ENCODE data around the gene ADAMTSL1.

Gene ADAMTSL1

DNA sequence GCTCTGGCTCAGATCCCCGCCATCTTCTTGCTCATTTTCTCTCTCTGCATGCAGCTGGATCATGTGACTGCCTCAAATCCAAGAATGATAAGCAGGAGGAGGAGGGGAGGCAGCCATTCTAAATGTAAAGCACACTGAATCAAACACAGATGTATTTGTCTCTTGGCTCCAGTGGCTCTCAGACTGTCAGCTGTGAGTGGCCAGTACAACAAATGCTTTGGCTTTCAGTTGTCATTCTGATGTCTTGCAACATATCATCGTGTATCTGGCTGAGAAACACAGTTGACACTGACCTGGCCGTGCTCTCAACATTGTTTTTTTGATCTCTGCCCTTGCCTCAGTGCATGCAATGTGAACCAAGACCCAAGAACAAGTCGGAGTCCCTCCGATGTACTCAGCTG lies 233.1 kb downstream of the ADAMTSL1 start:
- H3K4me3 ChIP-seq (replicated peaks in 1 of 2; ENCODE audit: low read depth in 2 of 2, low read length in 2 of 2): no peak overlapping the region
- TF ChIP-seq, protein P1, sequence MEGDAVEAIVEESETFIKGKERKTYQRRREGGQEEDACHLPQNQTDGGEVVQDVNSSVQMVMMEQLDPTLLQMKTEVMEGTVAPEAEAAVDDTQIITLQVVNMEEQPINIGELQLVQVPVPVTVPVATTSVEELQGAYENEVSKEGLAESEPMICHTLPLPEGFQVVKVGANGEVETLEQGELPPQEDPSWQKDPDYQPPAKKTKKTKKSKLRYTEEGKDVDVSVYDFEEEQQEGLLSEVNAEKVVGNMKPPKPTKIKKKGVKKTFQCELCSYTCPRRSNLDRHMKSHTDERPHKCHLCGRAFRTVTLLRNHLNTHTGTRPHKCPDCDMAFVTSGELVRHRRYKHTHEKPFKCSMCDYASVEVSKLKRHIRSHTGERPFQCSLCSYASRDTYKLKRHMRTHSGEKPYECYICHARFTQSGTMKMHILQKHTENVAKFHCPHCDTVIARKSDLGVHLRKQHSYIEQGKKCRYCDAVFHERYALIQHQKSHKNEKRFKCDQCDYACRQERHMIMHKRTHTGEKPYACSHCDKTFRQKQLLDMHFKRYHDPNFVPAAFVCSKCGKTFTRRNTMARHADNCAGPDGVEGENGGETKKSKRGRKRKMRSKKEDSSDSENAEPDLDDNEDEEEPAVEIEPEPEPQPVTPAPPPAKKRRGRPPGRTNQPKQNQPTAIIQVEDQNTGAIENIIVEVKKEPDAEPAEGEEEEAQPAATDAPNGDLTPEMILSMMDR (IDR thresholded peaks at IDR 0.05; ENCODE audit: low read depth, low read length): no peak
- peak; percentile 14 to 44 for DNase-seq (ENCODE audit: low read depth in 2 of 2)

- peak in 1 of 2 donors; percentile 6 for DNase-seq (ENCODE audit: low read depth in 2 of 2)
- TF ChIP-seq, protein P1 (IDR thresholded peaks at IDR 0.05; ENCODE audit: low read depth, low read length): no peak
- no peak overlapping the region for H3K4me3 ChIP-seq (replicated peaks in 1 of 2; ENCODE audit: low read depth in 2 of 2, low read length in 2 of 2)
Measured at GRCh38 chr9:18707489-18708205, 233.7 kb downstream of the ADAMTSL1 start.

DNA sequence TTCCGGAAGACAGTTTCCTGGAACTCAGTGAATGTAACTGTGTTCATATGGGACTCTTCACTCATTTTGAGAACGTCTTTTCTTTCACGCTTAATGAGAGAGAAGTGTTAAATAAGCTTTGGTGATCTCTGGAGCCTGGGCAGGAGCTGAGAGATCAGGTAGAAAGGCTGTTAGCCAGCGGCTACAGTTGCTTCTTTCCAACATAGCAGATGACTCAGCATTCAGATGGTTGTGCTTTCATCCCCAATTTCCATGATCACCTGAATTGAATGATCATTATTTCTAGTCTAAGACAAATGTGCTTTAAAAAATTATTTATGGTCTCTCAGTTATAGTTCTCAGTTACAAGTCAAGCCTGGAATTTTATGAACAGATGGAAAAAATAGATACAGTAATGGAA lies 234.5 kb downstream of the ADAMTSL1 start:
- TF ChIP-seq, protein P1 (IDR thresholded peaks at IDR 0.05; ENCODE audit: low read depth, low read length): no peak
- no peak for DNase-seq (ENCODE audit: low read depth in 2 of 2)
- no peak overlapping the region for H3K4me3 ChIP-seq (replicated peaks in 1 of 2; ENCODE audit: low read depth in 2 of 2, low read length in 2 of 2)

- TF ChIP-seq, protein P1 (IDR thresholded peaks at IDR 0.05; ENCODE audit: low read depth, low read length): no peak
- peak in 1 of 2 donors; percentile 41 for DNase-seq (ENCODE audit: low read depth in 2 of 2)
- no peak overlapping the region for H3K4me3 ChIP-seq (replicated peaks in 1 of 2; ENCODE audit: low read depth in 2 of 2, low read length in 2 of 2)
Measured at GRCh38 chr9:18710065-18710464, 236.1 kb downstream of the ADAMTSL1 start.

DNA sequence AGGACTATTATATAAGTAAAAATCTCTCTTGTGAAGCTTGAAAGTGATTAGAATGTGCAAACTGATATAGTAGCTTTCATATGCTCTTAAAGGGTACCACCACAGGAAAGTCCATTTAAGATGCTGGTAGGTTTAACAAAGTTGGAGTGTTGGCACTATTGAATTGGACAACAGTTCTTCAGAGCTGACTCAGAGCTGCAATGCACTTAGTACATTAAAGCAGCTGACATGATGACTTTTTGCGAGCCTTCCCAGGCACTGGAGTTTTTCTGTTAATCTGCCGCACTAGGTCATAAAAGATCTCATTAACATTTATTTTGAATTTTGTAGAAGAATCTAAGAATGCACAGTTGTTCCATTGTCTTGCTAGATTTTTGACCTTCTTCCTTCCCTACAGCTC lies 243.8 kb downstream of the ADAMTSL1 start:
- TF ChIP-seq, protein P1 (IDR thresholded peaks at IDR 0.05; ENCODE audit: low read depth, low read length): no peak
- no peak for DNase-seq (ENCODE audit: low read depth in 2 of 2)
- no peak overlapping the region for H3K4me3 ChIP-seq (replicated peaks in 1 of 2; ENCODE audit: low read depth in 2 of 2, low read length in 2 of 2)

DNA sequence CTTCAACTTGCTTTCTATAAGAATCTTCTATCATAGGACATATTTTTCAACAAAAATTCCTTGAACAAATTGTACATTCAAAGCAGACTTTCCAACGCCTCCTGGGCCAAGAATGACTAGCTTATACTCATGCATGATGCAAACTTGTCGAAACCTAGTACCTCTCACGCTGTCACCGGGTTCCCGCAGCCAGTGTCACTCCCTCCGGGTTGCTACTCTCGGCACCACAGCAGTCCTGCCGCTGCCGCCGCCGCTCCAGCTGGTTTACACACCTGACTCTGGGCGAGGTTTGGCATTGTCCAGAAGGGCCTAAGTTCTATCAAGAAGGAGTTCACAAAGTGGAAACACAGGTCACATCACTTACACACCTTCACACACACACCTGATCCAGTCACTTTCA lies 244.4 kb downstream of the ADAMTSL1 start:
- no peak for DNase-seq (ENCODE audit: low read depth in 2 of 2)
- H3K4me3 ChIP-seq (replicated peaks in 1 of 2; ENCODE audit: low read depth in 2 of 2, low read length in 2 of 2): no peak overlapping the region
- TF ChIP-seq, protein P1 (IDR thresholded peaks at IDR 0.05; ENCODE audit: low read depth, low read length): no peak

DNA sequence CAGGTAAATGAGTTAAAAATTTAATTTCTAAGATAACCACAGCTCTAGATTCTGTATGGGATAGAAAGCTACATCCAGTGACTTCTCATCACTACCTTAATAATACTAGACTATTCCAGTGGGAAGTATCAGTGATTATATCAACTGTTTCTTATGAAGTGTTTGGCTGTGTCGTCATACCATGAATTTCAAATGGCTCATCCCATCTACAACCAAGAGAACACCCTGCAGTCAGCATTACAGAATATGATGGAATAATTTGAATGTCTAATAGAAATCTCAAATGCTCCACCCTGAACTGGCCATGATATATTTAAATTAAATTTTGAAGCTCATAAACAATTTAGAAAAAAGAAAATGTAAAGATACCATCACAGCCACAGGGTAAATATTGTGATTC lies 245.0 kb downstream of the ADAMTSL1 start:
- H3K4me3 ChIP-seq (replicated peaks in 1 of 2; ENCODE audit: low read depth in 2 of 2, low read length in 2 of 2): no peak overlapping the region

More for the DNA sequence above, 245.0 kb downstream of the ADAMTSL1 start:
- no peak for DNase-seq (ENCODE audit: low read depth in 2 of 2)
- TF ChIP-seq, protein P1 (IDR thresholded peaks at IDR 0.05; ENCODE audit: low read depth, low read length): no peak
